Tibial artery (tissue), 4 donors: Measurements from ENCODE around the gene FANCF.
A peak's percentile ranks its signal among the peaks of the same experiment; 100 is the strongest.

Experiments used
- DNase-seq, 2 donors: peaks; one replicate each; pipeline ENCODE4 v3.0.0-alpha.2; 2019
- H3K27ac ChIP-seq, 2 donors: fragments of 200-600 bp; sonication (generic) in 1 of 2; 1 replicate in 1 of 2; 2 replicates in 1 of 2; pipeline ENCODE4 v1.5.1; 2018 to 2019; ENCODE audit warnings: mild to moderate bottlenecking in 1 of 2
- H3K27me3 ChIP-seq, 2 donors: fragments of 200-600 bp; sonication (generic) in 1 of 2; one replicate each; pipeline versions ENCODE4 v1.5.1 to v1.6.0; 2016 to 2019
- H3K36me3 ChIP-seq, 3 donors: fragments of 200-600 bp; sonication (generic) in 2 of 3; one replicate each; pipeline ENCODE4 v1.5.1; 2016 to 2019; ENCODE audit warnings: mild to moderate bottlenecking in 2 of 3
- H3K4me1 ChIP-seq, 4 donors: fragments of 200-600 bp; sonication (generic) in 2 of 4; 1 replicate in 3 of 4; 2 replicates in 1 of 4; pipeline ENCODE4 v1.5.1; 2016 to 2019
- H3K4me3 ChIP-seq, 2 donors: fragments of 200-600 bp; sonication (generic) in 1 of 2; 1 replicate in 1 of 2; 2 replicates in 1 of 2; pipeline ENCODE4 v1.5.1; 2018 to 2019; ENCODE audit warnings: mild to moderate bottlenecking in 2 of 2
- H3K9me3 ChIP-seq, 3 donors: fragments of 200-600 bp; sonication (generic) in 1 of 3; one replicate each; pipeline ENCODE4 v1.5.1; 2016 to 2019
- intact Hi-C: fragments of 100-400 bp; cut with DNase I; formaldehyde crosslinking; loops from one replicate; pipeline ENCODE4 v1.15.0; 2023; ENCODE audit warnings: low total_unique reads
- TF ChIP-seq, protein P1 (sequence below), 2 experiments: fragments of 200-600 bp in 1 of 2; fragments of 450-650 bp in 1 of 2; IDR thresholded peaks; one replicate each; pipeline ENCODE4 v1.5.1; 2017 to 2019; ENCODE audit warnings: antibody characterized with exemption in 2 of 2, mild to moderate bottlenecking in 1 of 2, moderate library complexity in 1 of 2

Gene FANCF

DNA sequence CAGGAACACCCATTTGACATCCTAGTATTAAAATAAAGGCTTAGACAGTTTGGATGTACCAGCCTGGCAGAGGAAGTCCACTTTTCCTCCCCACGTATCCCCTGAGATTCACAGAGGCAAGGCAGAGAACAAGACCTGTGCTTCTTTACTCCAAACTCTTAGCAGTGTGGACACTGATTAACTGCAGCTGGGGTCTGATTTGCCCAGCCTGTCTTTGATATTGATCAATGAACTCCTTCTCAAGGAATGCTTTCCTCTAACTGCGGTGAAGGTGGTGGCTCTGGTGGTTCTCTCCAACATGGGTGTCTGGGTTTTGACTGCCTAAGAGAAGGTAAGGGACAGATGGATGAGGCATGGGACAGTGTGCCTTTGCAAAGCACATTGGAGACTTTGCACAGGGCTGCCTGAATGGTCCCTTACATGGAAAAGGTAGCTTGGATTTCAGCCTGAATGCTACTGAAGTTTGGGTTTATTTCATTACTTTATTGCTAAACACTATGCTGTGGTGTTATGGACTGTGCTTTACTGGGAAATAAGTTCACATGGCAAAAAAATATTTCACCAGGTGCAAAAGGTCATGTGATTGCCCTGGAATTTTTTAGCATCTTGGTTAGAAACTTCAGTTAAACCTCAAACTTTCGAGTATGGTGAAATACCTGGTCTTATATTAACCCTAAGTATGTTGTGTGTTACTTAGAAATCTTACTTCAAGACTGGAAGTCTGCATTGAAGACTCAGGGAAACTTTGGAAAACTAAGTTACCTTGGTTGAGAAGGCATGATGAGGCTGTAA, 42.6 kb upstream of the FANCF start:
- no peaks in the 10 kb centered on the region for H3K9me3 ChIP-seq
- H3K27ac ChIP-seq, result no peak overlapping the region
- intact Hi-C loops, result no loop called here
- H3K4me1 ChIP-seq, result peaks cover 0 to 11% (median 5%) of the 10 kb centered on the region in 4 donors
- H3K36me3 ChIP-seq, result no peaks in the 10 kb centered on the region
- DNase-seq, result no peak
- TF ChIP-seq, protein P1, sequence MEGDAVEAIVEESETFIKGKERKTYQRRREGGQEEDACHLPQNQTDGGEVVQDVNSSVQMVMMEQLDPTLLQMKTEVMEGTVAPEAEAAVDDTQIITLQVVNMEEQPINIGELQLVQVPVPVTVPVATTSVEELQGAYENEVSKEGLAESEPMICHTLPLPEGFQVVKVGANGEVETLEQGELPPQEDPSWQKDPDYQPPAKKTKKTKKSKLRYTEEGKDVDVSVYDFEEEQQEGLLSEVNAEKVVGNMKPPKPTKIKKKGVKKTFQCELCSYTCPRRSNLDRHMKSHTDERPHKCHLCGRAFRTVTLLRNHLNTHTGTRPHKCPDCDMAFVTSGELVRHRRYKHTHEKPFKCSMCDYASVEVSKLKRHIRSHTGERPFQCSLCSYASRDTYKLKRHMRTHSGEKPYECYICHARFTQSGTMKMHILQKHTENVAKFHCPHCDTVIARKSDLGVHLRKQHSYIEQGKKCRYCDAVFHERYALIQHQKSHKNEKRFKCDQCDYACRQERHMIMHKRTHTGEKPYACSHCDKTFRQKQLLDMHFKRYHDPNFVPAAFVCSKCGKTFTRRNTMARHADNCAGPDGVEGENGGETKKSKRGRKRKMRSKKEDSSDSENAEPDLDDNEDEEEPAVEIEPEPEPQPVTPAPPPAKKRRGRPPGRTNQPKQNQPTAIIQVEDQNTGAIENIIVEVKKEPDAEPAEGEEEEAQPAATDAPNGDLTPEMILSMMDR (IDR thresholded peaks at IDR 0.05), result no peak
- H3K4me3 ChIP-seq, result no peak overlapping the region
- H3K27me3 ChIP-seq, result peaks cover 0 to 15% of the 10 kb centered on the region in 2 donors

DNA sequence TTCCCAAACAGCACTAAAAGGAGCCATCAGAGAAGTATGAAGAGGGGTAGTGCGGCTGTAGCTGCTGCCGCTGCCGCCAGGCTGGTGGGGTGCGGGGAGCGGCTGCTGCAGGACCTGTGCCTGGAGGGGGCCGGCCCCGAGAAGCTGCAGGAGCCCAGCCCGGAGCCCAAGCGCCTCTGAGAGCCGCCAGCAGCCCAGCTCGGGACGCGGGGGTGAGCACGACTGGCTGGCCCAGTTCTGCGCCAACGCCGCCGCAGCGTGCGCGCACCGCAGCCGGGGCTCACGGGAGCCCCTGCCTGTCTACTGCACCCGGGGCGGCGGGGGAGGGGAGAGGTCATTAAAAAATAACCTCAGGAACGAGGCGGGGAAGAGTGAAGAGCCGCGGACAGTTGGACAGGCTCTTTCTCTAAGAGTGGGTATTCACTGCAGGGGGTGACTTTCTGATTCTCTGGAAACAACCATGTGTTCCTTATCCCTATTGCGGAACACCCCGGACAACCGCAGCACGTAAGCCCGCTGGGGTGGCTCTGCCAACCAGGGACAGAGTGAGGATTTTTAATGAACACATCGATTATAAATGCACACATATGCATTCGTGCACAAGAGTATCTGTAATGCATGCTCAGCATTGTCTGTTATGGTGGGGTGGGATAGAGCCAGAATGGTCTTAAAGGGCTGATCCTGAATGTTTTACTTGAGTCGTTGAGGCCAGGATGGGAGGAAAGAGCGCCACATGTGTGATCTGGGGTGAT, 41.2 kb upstream of the FANCF start:
- Histone ChIP-seq H3K9me3 (no peaks in the 10 kb centered on the region), H3K27me3 (peaks cover 0 to 15% of the 10 kb centered on the region in 2 donors), H3K27ac (no peak overlapping the region), H3K4me3 (peak overlapping the region; percentile 25 to 36), H3K36me3 (no peaks in the 10 kb centered on the region), H3K4me1 (peaks cover 0 to 11% (median 5%) of the 10 kb centered on the region in 4 donors)
- DNase-seq, result no peak
- TF ChIP-seq, protein P1 (IDR thresholded peaks at IDR 0.05), result no peak
- intact Hi-C loops, result no loop called here

DNA sequence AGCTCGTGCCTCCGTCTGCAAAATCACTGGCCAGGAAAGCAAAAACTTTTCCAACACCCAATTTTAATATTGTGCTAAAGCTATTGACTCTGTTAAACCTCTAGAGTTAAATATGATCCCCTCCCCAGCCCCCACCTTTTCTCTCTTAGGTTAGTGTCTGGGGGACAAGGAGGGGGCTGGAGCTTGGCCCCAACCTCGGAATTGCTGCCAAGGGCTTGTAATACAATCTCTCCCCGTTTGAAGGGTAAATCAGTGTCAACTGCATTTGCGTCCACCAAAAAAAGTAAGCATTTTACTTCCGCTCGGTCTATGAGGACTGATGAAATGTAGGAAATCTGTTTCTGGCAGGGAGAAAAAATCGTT, 40.7 kb upstream of the FANCF start, which contains the start of gene GAS2:
GAS2 (plus strand) TSS at position 287 of the 363 bp plus-strand sequence. CDS start 8,259 bp downstream, outside the sequence.
- intact Hi-C loops, result no loop called here
- TF ChIP-seq, protein P1 (IDR thresholded peaks at IDR 0.05), result no peak

DNA sequence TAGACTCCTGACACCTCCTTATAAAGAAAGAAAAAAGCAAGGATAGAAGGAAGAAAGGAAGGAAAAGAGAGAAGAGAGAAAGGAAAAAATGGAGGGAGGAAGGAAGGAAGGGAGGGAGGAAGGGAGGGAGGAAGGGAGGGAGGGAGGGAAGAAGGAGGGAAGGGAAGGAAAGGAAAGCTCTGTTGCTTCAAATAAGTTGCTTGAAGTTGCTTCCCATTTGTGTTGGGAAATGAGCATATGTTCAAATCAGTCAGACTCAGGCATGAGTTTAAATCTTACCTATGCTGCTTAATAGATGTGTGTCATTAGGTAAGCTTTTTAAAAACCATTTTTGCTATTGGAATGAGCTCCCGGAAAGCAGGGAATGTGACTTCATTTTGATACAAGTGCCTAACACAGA, 34.2 kb upstream of the FANCF start:
- no peaks in the 10 kb centered on the region for H3K36me3 ChIP-seq
- H3K4me1 ChIP-seq, result no peaks in the 10 kb centered on the region
- intact Hi-C loops, result no loop called here
- no peaks in the 10 kb centered on the region for H3K9me3 ChIP-seq
- no peak overlapping the region for H3K27ac ChIP-seq
- H3K27me3 ChIP-seq, result no peaks in the 10 kb centered on the region
- no peak overlapping the region for H3K4me3 ChIP-seq
- TF ChIP-seq, protein P1 (IDR thresholded peaks at IDR 0.05), result no peak
- no peak for DNase-seq

More for the DNA sequence above, 40.7 kb upstream of the FANCF start, which contains the start of gene GAS2:
- H3K27ac ChIP-seq, result no peak within 1 kb of the TSS
- DNase-seq, result no peak
- no peaks in the 10 kb centered on the region for H3K36me3 ChIP-seq
- H3K4me1 ChIP-seq, result peaks cover 0 to 11% (median 5%) of the 10 kb centered on the region in 4 donors
- H3K9me3 ChIP-seq, result no peaks in the 10 kb centered on the region
- H3K27me3 ChIP-seq, result peaks cover 0 to 15% of the 10 kb centered on the region in 2 donors
- peak within 1 kb of the TSS; percentile 25 to 36 for H3K4me3 ChIP-seq

DNA sequence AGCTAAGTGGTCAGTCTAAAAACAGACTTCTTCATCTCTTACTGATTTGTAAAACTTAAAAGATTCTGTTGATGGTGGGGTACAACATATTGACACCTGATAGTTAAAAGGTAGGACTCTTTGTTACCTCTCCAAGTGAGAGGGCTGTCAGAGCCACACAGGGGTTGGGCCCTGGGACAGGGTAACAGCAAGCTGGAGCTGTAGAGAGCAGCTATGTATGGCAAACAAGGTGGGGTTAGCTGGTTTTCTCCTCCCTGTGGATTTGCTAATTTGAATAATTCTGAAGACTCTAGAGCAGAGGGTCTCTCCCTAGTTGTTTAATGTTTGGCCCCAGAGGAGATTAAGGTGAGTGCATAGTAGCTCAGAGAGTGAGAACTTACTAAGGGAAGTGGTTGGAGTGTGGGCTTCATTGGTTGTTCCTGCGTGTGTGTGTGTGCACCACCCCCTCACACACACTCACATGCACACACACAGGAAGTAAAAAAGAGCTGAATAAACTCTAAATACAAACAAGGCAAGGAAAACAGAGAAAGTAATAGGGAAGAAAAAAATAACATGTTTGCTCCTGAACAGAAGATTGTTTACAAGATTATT, 31.6 kb upstream of the FANCF start:
- intact Hi-C loops, result no loop called here
- Histone ChIP-seq H3K36me3 (no peaks in the 10 kb centered on the region), H3K9me3 (no peaks in the 10 kb centered on the region), H3K4me1 (no peaks in the 10 kb centered on the region), H3K4me3 (no peak overlapping the region), H3K27ac (no peak overlapping the region), H3K27me3 (no peaks in the 10 kb centered on the region)
- TF ChIP-seq, protein P1 (IDR thresholded peaks at IDR 0.05), result no peak
- DNase-seq, result no peak
